ENCODE data around the gene CEP170.

DNA sequence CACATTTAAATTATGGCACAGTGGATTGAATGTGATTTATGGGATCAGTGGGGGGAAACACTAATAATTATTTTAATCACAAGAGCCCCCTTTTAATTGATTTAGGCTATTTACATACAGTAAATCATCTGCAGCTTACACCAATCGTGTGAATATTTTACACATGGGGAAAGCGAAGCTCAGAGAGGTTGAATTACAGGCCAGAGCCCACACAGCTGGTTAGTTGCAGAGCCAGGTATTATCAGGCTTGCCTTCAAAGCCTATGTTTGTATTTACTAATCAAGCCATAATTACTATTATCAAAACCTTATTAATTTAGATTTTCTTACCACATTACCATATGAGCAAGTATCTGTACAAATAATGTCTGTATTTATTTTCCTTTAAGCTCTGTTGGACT is 1.5 kb upstream of the CEP170 start:
- TF ChIP-seq EZH2 (IDR thresholded peaks at IDR 0.05; ENCODE audit: borderline replicate concordance) (no peak), EZH2phosphoT487 (IDR thresholded peaks at IDR 0.05; ENCODE audit: low read depth, severe bottlenecking, unreplicated experiment) (no peak)
- TF ChIP-seq, protein P1, sequence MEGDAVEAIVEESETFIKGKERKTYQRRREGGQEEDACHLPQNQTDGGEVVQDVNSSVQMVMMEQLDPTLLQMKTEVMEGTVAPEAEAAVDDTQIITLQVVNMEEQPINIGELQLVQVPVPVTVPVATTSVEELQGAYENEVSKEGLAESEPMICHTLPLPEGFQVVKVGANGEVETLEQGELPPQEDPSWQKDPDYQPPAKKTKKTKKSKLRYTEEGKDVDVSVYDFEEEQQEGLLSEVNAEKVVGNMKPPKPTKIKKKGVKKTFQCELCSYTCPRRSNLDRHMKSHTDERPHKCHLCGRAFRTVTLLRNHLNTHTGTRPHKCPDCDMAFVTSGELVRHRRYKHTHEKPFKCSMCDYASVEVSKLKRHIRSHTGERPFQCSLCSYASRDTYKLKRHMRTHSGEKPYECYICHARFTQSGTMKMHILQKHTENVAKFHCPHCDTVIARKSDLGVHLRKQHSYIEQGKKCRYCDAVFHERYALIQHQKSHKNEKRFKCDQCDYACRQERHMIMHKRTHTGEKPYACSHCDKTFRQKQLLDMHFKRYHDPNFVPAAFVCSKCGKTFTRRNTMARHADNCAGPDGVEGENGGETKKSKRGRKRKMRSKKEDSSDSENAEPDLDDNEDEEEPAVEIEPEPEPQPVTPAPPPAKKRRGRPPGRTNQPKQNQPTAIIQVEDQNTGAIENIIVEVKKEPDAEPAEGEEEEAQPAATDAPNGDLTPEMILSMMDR (IDR thresholded peaks at IDR 0.05; ENCODE audit: poor library complexity): no peak
